SK-N-SH treated with all-trans-retinoic acid at 6 μM for 48 hours (cell line): Measurements from ENCODE around the gene CANT1.

Experiments used
- ATAC-seq: fragments of 200-7000 bp; cut with Tn5 transposase; 3 replicates; pipeline ENCODE4 v1.9.1; 2020; ENCODE audit warnings: mild to moderate bottlenecking, moderate library complexity
- CSDC2 ChIP-seq: fragments of 250-450 bp; sonication (Bioruptor Pico); IDR thresholded peaks from 2 replicates; pipeline ENCODE4 v1.5.0; 2020; ENCODE audit warnings: mild to moderate bottlenecking, moderate library complexity
- CSRNP3 ChIP-seq: fragments of 250-450 bp; sonication (Bioruptor Pico); IDR thresholded peaks from 2 replicates; pipeline ENCODE4 v1.5.1; 2021; ENCODE audit warnings: mild to moderate bottlenecking, moderate library complexity
- GLIS3 ChIP-seq: fragments of 250-450 bp; sonication (Bioruptor Pico); IDR thresholded peaks from 2 replicates; pipeline ENCODE4 v1.5.0; 2020; ENCODE audit warnings: mild to moderate bottlenecking, moderate library complexity
- ISL1 ChIP-seq: fragments of 250-450 bp; sonication (Bioruptor Pico); IDR thresholded peaks from 2 replicates; pipeline ENCODE4 v2.1.2; 2022; ENCODE audit warnings: mild to moderate bottlenecking, moderate library complexity
- OSR1 ChIP-seq: fragments of 250-450 bp; sonication (Bioruptor Pico); IDR thresholded peaks from 2 replicates; pipeline ENCODE4 v1.8.0; 2022; ENCODE audit warnings: moderate library complexity, mild to moderate bottlenecking, inconsistent platforms
- PATZ1 ChIP-seq: fragments of 250-450 bp; sonication (Bioruptor Pico); IDR thresholded peaks from 2 replicates; pipeline ENCODE4 v1.8.0; 2020; ENCODE audit warnings: mild to moderate bottlenecking, moderate library complexity, borderline replicate concordance
- POU6F1 ChIP-seq: fragments of 250-450 bp; sonication (Bioruptor Pico); IDR thresholded peaks from 2 replicates; pipeline ENCODE4 v1.8.0; 2021; ENCODE audit warnings: low read depth, mild to moderate bottlenecking, moderate library complexity, borderline replicate concordance
- PPARA ChIP-seq: fragments of 250-450 bp; sonication (Bioruptor Pico); IDR thresholded peaks from 2 replicates; pipeline ENCODE4 v1.5.0; 2020; ENCODE audit warnings: mild to moderate bottlenecking, borderline replicate concordance
- RARB ChIP-seq: fragments of 250-450 bp; sonication (Bioruptor Pico); IDR thresholded peaks from 2 replicates; pipeline ENCODE4 v1.8.0; 2021; ENCODE audit warnings: mild to moderate bottlenecking, moderate library complexity
- TCF4 ChIP-seq: fragments of 250-450 bp; sonication (Bioruptor Pico); IDR thresholded peaks from 2 replicates; pipeline ENCODE4 v1.8.0; 2021; ENCODE audit warnings: mild to moderate bottlenecking, moderate library complexity, borderline replicate concordance
- TOX ChIP-seq: fragments of 250-450 bp; sonication (Bioruptor Pico); IDR thresholded peaks from 2 replicates; pipeline ENCODE4 v1.8.0; 2021; ENCODE audit warnings: mild to moderate bottlenecking, moderate library complexity, borderline replicate concordance
- TSHZ2 ChIP-seq: fragments of 250-450 bp; sonication (Bioruptor Pico); IDR thresholded peaks from 2 replicates; pipeline ENCODE4 v1.5.0; 2020; ENCODE audit warnings: mild to moderate bottlenecking, moderate library complexity
- ZC3H10 ChIP-seq: fragments of 250-450 bp; sonication (Bioruptor Pico); IDR thresholded peaks from 2 replicates; pipeline ENCODE4 v1.5.1; 2021; ENCODE audit warnings: mild to moderate bottlenecking, moderate library complexity
- ZFP3 ChIP-seq: fragments of 250-450 bp; sonication (Bioruptor Pico); IDR thresholded peaks from 2 replicates; pipeline ENCODE4 v1.5.0; 2020; ENCODE audit warnings: mild to moderate bottlenecking, moderate library complexity
- ZNF565 ChIP-seq: fragments of 450-650 bp; formaldehyde crosslinking; conservative IDR thresholded peaks from 2 replicates; pipeline ENCODE4 v1.5.0; 2020; ENCODE audit warnings: low read depth, mild to moderate bottlenecking, moderate library complexity
- ZNF70 ChIP-seq: fragments of 450-650 bp; formaldehyde crosslinking; IDR thresholded peaks from 2 replicates; pipeline ENCODE4 v1.5.0; 2020; ENCODE audit warnings: mild to moderate bottlenecking, moderate library complexity

The CANT1 gene

GRCh38 chr17:79048826-79049755, 39.5 kb upstream of the CANT1 start:
- no peak for ATAC-seq
- TF ChIP-seq TOX (CRISPR knock-in tag) (no peak), ZNF70 (no peak), TCF4 (CRISPR knock-in tag) (no peak), TSHZ2 (CRISPR knock-in tag) (no peak), POU6F1 (CRISPR knock-in tag) (no peak), GLIS3 (CRISPR knock-in tag) (no peak), ZC3H10 (CRISPR knock-in tag) (no peak), RARB (CRISPR knock-in tag) (no peak)

GRCh38 chr17:79047923-79048825, 38.6 kb upstream of the CANT1 start:
- no peak for ATAC-seq
- TF ChIP-seq OSR1 (no peak), TOX (CRISPR knock-in tag) (no peak), RARB (CRISPR knock-in tag) (no peak), ZNF70 (no peak), CSRNP3 (CRISPR knock-in tag) (no peak), CSDC2 (CRISPR knock-in tag) (no peak), TCF4 (CRISPR knock-in tag) (no peak), ZNF565 (CRISPR knock-in tag) (no peak), PATZ1 (CRISPR knock-in tag) (no peak), TSHZ2 (CRISPR knock-in tag) (no peak), ISL1 (CRISPR knock-in tag) (no peak), PPARA (no peak), ZFP3 (CRISPR knock-in tag) (no peak)
